WTC11 (cell line): ENCODE results near the gene BSN. TPM values are rescaled to one million over a fixed set of nuclear protein-coding genes. Genes with fewer than 3 reads are reported as not detected.

Source experiments
- ATAC-seq: fragments of 200-7000 bp; cut with Tn5 transposase; 2 replicates; pipeline ENCODE4 v1.10.0; 2021; ENCODE audit warnings: mild to moderate bottlenecking, moderate library complexity
- CTCF ChIA-PET: fragments of 300-600 bp; sonication (Branson Sonifier 250); formaldehyde crosslinking; loops from one replicate; lab custom pipeline; 2021; ENCODE audit warnings: antibody characterized with exemption; lab: Charles Lee
- POLR2A ChIA-PET: fragments of 350-600 bp; sonication (Branson Sonifier 250); formaldehyde crosslinking; loops from one replicate; lab custom pipeline; 2021; ENCODE audit warnings: antibody characterized with exemption; lab: Charles Lee
- DNase-seq: peaks from one replicate; pipeline ENCODE4 v3.0.0; 2021; ENCODE audit warnings: low spot score
- H3K27ac Mint-ChIP-seq: 2 replicates; pipeline ENCODE4 v1.8.0; 2021; ENCODE audit warnings: mixed read lengths
- H3K27me3 Mint-ChIP-seq: 2 replicates; pipeline ENCODE4 v1.8.0; 2021; ENCODE audit warnings: low read depth, mild to moderate bottlenecking, moderate library complexity, mixed read lengths
- H3K36me3 Mint-ChIP-seq: 2 replicates; pipeline ENCODE4 v1.8.0; 2021; ENCODE audit warnings: mixed read lengths
- H3K4me1 Mint-ChIP-seq: 2 replicates; pipeline ENCODE4 v1.8.0; 2022; ENCODE audit warnings: mixed read lengths
- H3K4me3 Mint-ChIP-seq: 2 replicates; pipeline ENCODE4 v1.8.0; 2021; ENCODE audit warnings: mild to moderate bottlenecking, moderate library complexity, mixed read lengths
- H3K9me3 Mint-ChIP-seq: 2 replicates; pipeline ENCODE4 v1.8.0; 2021; ENCODE audit warnings: mixed read lengths
- ATF1 ChIP-seq: sonication (generic); formaldehyde crosslinking; IDR thresholded peaks from 2 replicates; pipeline ENCODE4 v1.8.1; 2023; ENCODE audit warnings: mild to moderate bottlenecking, moderate library complexity, missing genetic modification reagents
- E2F1 ChIP-seq: sonication (generic); formaldehyde crosslinking; IDR thresholded peaks from 2 replicates; pipeline ENCODE4 v1.8.0; 2022; ENCODE audit warnings: mild to moderate bottlenecking, missing genetic modification reagents
- ERG ChIP-seq: fragments of 250-450 bp; sonication (Bioruptor Pico); IDR thresholded peaks from 2 replicates; pipeline ENCODE4 v1.8.0; 2021; ENCODE audit warnings: mild to moderate bottlenecking
- FOXP4 ChIP-seq: sonication (generic); formaldehyde crosslinking; IDR thresholded peaks from 2 replicates; pipeline ENCODE4 v1.8.0; 2022; ENCODE audit warnings: mild to moderate bottlenecking, missing genetic modification reagents
- IRF1 ChIP-seq: sonication (generic); formaldehyde crosslinking; IDR thresholded peaks from 2 replicates; pipeline ENCODE4 v1.8.0; 2023; ENCODE audit warnings: missing genetic modification reagents
- MYBL2 ChIP-seq: sonication (generic); formaldehyde crosslinking; IDR thresholded peaks from 2 replicates; pipeline ENCODE4 v1.8.1; 2023; ENCODE audit warnings: mild to moderate bottlenecking, moderate library complexity, missing genetic modification reagents
- RORB ChIP-seq: fragments of 250-450 bp; sonication (Bioruptor Pico); IDR thresholded peaks from 2 replicates; pipeline ENCODE4 v1.9.0; 2021; ENCODE audit warnings: mild to moderate bottlenecking
- USF2 ChIP-seq: sonication (generic); formaldehyde crosslinking; IDR thresholded peaks from 2 replicates; pipeline ENCODE4 v1.8.1; 2023; ENCODE audit warnings: mild to moderate bottlenecking, missing genetic modification reagents, moderate library complexity
- ZBTB21 ChIP-seq: sonication (generic); formaldehyde crosslinking; IDR thresholded peaks from 2 replicates; pipeline ENCODE4 v1.8.1; 2023; ENCODE audit warnings: mild to moderate bottlenecking, missing genetic modification reagents, borderline replicate concordance
- ZBTB43 ChIP-seq: sonication (generic); formaldehyde crosslinking; IDR thresholded peaks from 2 replicates; pipeline ENCODE4 v1.8.1; 2023; ENCODE audit warnings: mild to moderate bottlenecking, missing genetic modification reagents
- ZNF512 ChIP-seq: sonication (generic); formaldehyde crosslinking; IDR thresholded peaks from 2 replicates; pipeline ENCODE4 v1.8.1; 2022; ENCODE audit warnings: missing genetic modification reagents, borderline replicate concordance
- total RNA-seq: library from RNA; stranded (reverse); gene quantifications from 3 replicates; pipeline ENCODE4 v1.2.3, GENCODE V29; 2021

The BSN gene
- total RNA-seq, 1 experiment from 2014 or later: 2.8 TPM

GRCh38 chr3:49523756-49524747 is 30.2 kb upstream of the BSN start:
- Mint-ChIP-seq H3K9me3 (no peaks in the 10 kb centered on the region), H3K36me3 (peaks cover 33% of the 10 kb centered on the region), H3K27ac (peak overlapping the region; percentile 85), H3K4me1 (0 out of 2 replicates have a peak, but pooled peaks cover 6% of the 10 kb centered on the region), H3K27me3 (no peaks in the 10 kb centered on the region), H3K4me3 (no peak overlapping the region)
- TF ChIP-seq ZNF512 (CRISPR knock-in tag) (no peak), E2F1 (CRISPR knock-in tag) (no peak), ZBTB43 (no peak), IRF1 (no peak), RORB (CRISPR knock-in tag) (no peak), FOXP4 (CRISPR knock-in tag) (no peak), ATF1 (CRISPR knock-in tag) (no peak)
- CTCF ChIA-PET: interaction anchor here (2.9 to 3.1 kb wide), 2 partner anchors 15 to 70 kb away, joined by 12 to 14 read pairs; no protein-coding TSS in a partner anchor
- POLR2A ChIA-PET: no interaction called here
- no peak for ATAC-seq
- DNase-seq: no peak

GRCh38 chr3:49529567-49529966 is 24.7 kb upstream of the BSN start:
- TF ChIP-seq ZBTB21 (CRISPR knock-in tag) (no peak), USF2 (CRISPR knock-in tag) (no peak), ERG (CRISPR knock-in tag) (no peak), MYBL2 (no peak)
- Mint-ChIP-seq H3K9me3 (no peaks in the 10 kb centered on the region), H3K27me3 (no peaks in the 10 kb centered on the region), H3K4me3 (no peak overlapping the region), H3K27ac (no peak overlapping the region), H3K4me1 (0 out of 2 replicates have a peak, but pooled peaks cover 2% of the 10 kb centered on the region), H3K36me3 (peaks cover 47% of the 10 kb centered on the region)
- ATAC-seq: no peak
- no peak for DNase-seq
- ChIA-PET CTCF (interaction anchor here (0.6 to 2.2 kb wide), 5 partner anchors 10 to 202 kb away, joined by 3 to 6 read pairs (median 4); no protein-coding TSS in a partner anchor), POLR2A (interaction anchor here (0.5 kb wide), 1 partner anchor 103 kb away, joined by 5 read pairs; no protein-coding TSS in a partner anchor)
